ENCODE measurements around the gene CHST13. TPM values are rescaled to one million over a fixed set of nuclear protein-coding genes. Genes with fewer than 3 reads are reported as not detected.

Gene CHST13
- total and polyA plus RNA-seq, 3 experiments from 2014 or later = 0.24 to 0.31 TPM; not detected in 1

DNA sequence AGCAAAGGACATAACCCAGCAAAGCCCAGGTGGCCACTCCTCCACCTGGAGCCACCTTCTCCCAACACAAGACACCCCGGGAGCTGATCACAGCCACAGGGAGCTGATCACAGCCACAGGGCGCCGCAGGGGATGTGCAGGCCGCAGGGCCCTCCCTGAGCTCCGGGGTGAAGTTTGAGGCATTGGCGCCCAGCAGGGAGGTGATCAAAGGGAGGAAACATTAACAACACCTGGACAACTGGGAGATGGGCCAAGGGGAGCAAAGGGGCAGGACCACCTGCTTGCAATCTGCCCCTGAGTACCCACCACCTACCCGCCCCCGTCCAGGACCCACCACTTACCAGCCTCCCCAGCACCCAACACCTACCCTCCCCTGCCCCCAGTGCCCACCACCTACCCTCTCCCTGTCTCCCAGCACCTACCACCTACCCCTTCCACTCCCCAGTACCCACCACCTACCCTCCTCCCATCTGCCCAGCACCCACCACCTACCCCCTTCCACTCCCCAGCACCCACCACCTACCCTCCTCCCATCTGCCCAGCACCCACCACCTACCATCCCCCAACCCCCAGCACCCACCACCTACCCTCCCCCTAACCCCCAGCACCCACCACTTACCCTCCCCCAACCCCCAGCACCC lies 8.8 kb upstream of the CHST13 start:
- H3K27me3 Mint-ChIP-seq = peaks cover 0 to 2% of the 10 kb centered on the region in 2 donors
- no peaks in the 10 kb centered on the region for H3K36me3 Mint-ChIP-seq
- H3K4me3 ChIP-seq (ENCODE audit: low read length) = no peak overlapping the region
- ChIA-PET POLR2A (no interaction called here), CTCF (no interaction called here)
- DNase-seq = peak in 1 of 5 donors; percentile 29
- H3K4me3 Mint-ChIP-seq = no peak overlapping the region
- no peaks in the 10 kb centered on the region for H3K4me1 ChIP-seq (ENCODE audit: insufficient read depth, low read length)
- H3K27ac ChIP-seq (ENCODE audit: low read depth, low read length) = no peak overlapping the region
- no peaks in the 10 kb centered on the region for H3K4me1 Mint-ChIP-seq
- H3K27ac Mint-ChIP-seq = no peak overlapping the region
- H3K36me3 ChIP-seq (ENCODE audit: insufficient read depth, low read length) = no peaks in the 10 kb centered on the region
- H3K9me3 ChIP-seq (ENCODE audit: low read length) = no peaks in the 10 kb centered on the region
- H3K9me3 Mint-ChIP-seq = no peaks in the 10 kb centered on the region
- no peaks in the 10 kb centered on the region for H3K27me3 ChIP-seq (ENCODE audit: insufficient read depth, low read length, poor library complexity, severe bottlenecking)

DNA sequence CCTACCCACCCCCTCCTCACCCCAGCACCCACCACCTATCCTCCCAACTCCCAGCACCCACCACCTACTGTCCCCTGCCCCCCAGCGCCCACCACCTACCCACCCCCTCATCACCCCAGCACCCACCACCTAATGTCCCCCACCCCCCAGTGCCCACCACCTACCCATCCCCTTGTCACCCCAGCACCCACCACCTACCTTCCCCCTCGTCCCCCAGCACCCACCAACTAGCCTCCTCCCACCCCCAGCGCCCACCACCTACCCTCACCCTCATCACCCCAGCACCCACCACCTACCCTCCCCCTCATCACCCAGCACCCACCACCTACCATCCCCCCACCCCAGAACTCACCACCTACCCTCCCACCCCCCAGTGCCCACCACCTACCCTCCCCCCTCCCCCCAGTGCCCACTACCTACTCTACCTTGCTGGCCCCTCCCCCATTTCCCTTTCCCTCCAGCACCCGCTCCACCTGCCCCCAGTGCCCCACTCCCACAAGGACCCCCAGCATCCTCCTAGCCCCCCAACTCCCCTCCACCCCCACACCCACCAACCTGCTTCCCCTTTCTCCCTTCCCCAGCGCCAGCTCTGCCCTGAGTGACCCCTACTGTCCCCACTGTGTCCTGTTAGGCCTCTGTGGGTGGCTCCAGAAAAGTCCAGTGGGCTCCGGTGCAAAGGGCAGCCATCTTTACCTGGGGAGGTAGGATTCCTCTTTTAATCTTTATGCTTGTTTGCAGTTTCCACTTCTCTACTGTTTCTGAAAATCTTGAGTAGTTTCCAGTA lies 7.6 kb upstream of the CHST13 start:
- H3K27ac ChIP-seq (ENCODE audit: low read depth, low read length) = no peak overlapping the region
- peak in 1 of 5 donors; percentile 26 for DNase-seq
- no peak overlapping the region for H3K27ac Mint-ChIP-seq
- H3K27me3 ChIP-seq (ENCODE audit: insufficient read depth, low read length, poor library complexity, severe bottlenecking) = no peaks in the 10 kb centered on the region
- no peaks in the 10 kb centered on the region for H3K9me3 Mint-ChIP-seq
- no peaks in the 10 kb centered on the region for H3K4me1 ChIP-seq (ENCODE audit: insufficient read depth, low read length)
- H3K9me3 ChIP-seq (ENCODE audit: low read length) = no peaks in the 10 kb centered on the region
- no peaks in the 10 kb centered on the region for H3K36me3 ChIP-seq (ENCODE audit: insufficient read depth, low read length)
- no peaks in the 10 kb centered on the region for H3K36me3 Mint-ChIP-seq
- no peak overlapping the region for H3K4me3 Mint-ChIP-seq
- no peaks in the 10 kb centered on the region for H3K4me1 Mint-ChIP-seq
- no peak overlapping the region for H3K4me3 ChIP-seq (ENCODE audit: low read length)
- ChIA-PET CTCF (no interaction called here), POLR2A (no interaction called here)
- H3K27me3 Mint-ChIP-seq = peaks cover 0 to 2% of the 10 kb centered on the region in 2 donors

DNA sequence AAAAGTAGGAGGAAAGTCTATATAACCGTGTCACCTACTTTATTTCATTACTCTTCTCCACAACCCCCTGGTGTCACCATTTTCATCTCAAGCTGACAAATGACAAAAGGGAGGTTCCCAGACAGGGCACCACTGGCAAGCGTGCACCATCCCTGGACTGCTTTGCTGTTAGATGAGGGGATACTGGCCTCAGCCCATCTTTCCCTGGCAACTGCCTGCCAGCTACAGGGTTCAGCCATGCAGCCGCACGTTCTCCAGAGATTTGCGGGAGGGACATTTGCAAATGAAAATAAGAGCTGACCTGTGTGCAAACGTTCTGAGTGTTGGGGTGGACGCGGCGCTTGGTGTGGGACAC lies 7.0 kb upstream of the CHST13 start:
- DNase-seq = peak in 1 of 5 donors; percentile 13
- Mint-ChIP-seq H3K9me3 (no peaks in the 10 kb centered on the region), H3K4me3 (no peak overlapping the region), H3K27me3 (peaks cover 0 to 2% of the 10 kb centered on the region in 2 donors), H3K27ac (no peak overlapping the region), H3K36me3 (no peaks in the 10 kb centered on the region), H3K4me1 (no peaks in the 10 kb centered on the region)
- no peaks in the 10 kb centered on the region for H3K27me3 ChIP-seq (ENCODE audit: insufficient read depth, low read length, poor library complexity, severe bottlenecking)
- H3K9me3 ChIP-seq (ENCODE audit: low read length) = no peaks in the 10 kb centered on the region
- no peaks in the 10 kb centered on the region for H3K36me3 ChIP-seq (ENCODE audit: insufficient read depth, low read length)
- H3K4me1 ChIP-seq (ENCODE audit: insufficient read depth, low read length) = no peaks in the 10 kb centered on the region
- H3K4me3 ChIP-seq (ENCODE audit: low read length) = no peak overlapping the region
- ChIA-PET CTCF (no interaction called here), POLR2A (no interaction called here)
- H3K27ac ChIP-seq (ENCODE audit: low read depth, low read length) = no peak overlapping the region

DNA sequence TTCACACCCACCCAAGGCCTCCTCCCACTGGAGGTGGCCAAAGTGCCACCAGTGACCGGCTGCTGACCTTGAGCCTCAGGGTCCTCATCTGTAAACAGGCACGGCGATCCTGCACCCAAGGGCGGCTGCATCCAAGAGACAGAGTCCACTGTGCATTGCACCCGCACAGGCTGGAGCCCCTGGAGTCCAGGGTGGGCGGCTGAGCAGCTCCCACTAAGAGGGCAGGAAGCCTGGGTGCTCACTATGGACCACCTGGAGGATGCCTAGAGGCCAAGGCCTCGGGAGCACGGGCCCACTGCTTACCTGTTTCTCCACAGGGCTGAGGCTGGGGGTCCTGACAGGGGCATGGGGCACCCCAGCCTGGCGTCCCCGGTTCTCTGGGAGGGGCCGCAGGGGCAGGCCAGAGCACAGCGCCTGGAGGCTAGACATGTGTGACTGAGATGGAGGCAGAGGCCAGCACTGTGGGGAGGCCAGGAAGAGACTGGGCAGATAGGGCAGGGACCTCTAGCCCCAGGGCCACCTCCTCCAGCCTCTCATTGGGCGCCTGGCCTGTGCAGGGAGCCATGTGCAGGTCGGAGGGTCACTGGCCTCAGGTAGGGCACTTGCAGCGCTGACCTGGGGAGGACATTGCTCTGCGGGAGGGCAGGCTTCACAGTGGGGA lies 6.5 kb upstream of the CHST13 start, which contains the start of gene UROC1:
Gene UROC1, minus strand, starts transcription at position 483 of the 661 bp plus-strand sequence. Its CDS starts 54 bp downstream, at position 429.
- H3K27me3 ChIP-seq (ENCODE audit: insufficient read depth, low read length, poor library complexity, severe bottlenecking) = peaks cover 2% of the 10 kb centered on the region
- H3K27ac ChIP-seq (ENCODE audit: low read depth, low read length) = no peak within 1 kb of the TSS
- no peak within 1 kb of the TSS for H3K27ac Mint-ChIP-seq
- no peaks in the 10 kb centered on the region for H3K36me3 ChIP-seq (ENCODE audit: insufficient read depth, low read length)
- H3K4me1 Mint-ChIP-seq = peaks cover 0 to 2% (median 0%) of the 10 kb centered on the region in 3 donors
- no peak within 1 kb of the TSS for H3K4me3 Mint-ChIP-seq
- DNase-seq = peak in 1 of 5 donors; percentile 23
- CTCF ChIA-PET = no interaction called here
- no peaks in the 10 kb centered on the region for H3K9me3 ChIP-seq (ENCODE audit: low read length)
- no peak within 1 kb of the TSS for H3K4me3 ChIP-seq (ENCODE audit: low read length)
- H3K9me3 Mint-ChIP-seq = no peaks in the 10 kb centered on the region
- POLR2A ChIA-PET = no interaction called here
- peaks cover 2 to 7% of the 10 kb centered on the region in 2 donors for H3K27me3 Mint-ChIP-seq
- H3K4me1 ChIP-seq (ENCODE audit: insufficient read depth, low read length) = no peaks in the 10 kb centered on the region
- H3K36me3 Mint-ChIP-seq = no peaks in the 10 kb centered on the region

DNA sequence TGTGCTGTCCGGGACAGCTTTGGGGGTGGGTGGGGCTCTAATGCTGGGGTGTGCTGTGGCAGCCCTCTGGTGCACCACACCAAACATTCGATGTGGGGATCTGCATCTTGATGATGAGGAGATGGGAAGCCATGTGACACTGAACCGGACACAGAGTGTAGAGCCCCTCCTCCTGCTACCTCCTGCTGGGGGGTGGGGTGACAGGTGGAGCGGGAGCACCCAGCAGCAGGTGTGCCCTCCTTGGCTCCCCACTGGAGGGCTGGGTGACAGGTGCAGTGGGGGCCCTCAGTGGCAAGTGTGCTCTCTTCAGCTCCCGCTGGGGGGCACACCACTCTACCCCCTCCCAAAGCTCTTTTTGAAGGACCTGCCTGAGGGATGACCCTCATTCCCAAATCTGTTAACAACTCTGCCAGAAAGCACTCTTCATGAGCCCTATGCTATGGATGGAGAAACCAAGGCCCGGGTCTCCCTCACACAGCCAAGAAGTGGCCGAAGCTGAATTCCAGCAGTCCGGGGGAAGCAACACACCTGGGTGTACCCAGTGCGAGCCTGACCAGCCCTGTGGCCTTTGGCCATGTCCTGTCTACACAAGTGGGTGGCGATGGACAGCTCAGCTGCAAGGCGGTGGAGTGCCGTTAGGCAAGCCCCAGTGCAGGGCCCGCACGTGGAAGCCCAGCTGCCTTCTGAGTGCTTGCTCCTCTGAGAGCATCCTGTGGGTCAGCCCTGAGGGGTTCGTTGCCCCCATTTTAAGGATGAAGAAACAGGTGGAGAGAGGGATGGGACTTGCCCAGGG lies 5.8 kb upstream of the CHST13 start:
- no peak overlapping the region for H3K27ac ChIP-seq (ENCODE audit: low read depth, low read length)
- no peaks in the 10 kb centered on the region for H3K9me3 ChIP-seq (ENCODE audit: low read length)
- Mint-ChIP-seq H3K4me1 (peaks cover 0 to 2% (median 0%) of the 10 kb centered on the region in 3 donors), H3K27ac (no peak overlapping the region), H3K27me3 (peaks cover 4 to 14% of the 10 kb centered on the region in 2 donors), H3K36me3 (no peaks in the 10 kb centered on the region), H3K9me3 (no peaks in the 10 kb centered on the region), H3K4me3 (no peak overlapping the region)
- H3K36me3 ChIP-seq (ENCODE audit: insufficient read depth, low read length) = no peaks in the 10 kb centered on the region
- no peaks in the 10 kb centered on the region for H3K4me1 ChIP-seq (ENCODE audit: insufficient read depth, low read length)
- DNase-seq = peak in 1 of 5 donors; percentile 23
- POLR2A ChIA-PET = no interaction called here
- peaks cover 3% of the 10 kb centered on the region for H3K27me3 ChIP-seq (ENCODE audit: insufficient read depth, low read length, poor library complexity, severe bottlenecking)
- CTCF ChIA-PET = interaction anchor here (1.1 kb wide), 1 partner anchor 22 kb away, joined by 4 read pairs; no protein-coding TSS in a partner anchor
- H3K4me3 ChIP-seq (ENCODE audit: low read length) = no peak overlapping the region

DNA sequence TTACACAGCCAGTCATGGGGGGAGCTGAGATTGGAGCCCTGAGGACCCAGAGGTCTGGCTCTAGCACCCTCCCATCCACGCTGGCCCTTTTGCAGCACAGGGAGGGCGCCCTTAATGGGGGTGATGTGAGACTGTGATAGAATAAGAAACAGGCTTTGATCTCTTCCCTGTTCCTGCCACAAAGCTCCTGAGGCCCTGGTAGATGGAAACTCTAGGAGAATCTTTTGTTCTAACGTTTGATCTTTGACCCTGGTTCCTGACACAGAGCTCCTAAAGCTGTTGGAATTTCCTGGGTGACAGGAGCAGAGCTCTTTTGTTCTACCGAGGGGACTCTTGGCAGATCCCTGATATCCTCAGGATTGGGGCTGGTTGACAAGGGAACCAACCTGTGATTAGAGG lies 5.2 kb upstream of the CHST13 start:
- H3K27ac ChIP-seq (ENCODE audit: low read depth, low read length) = no peak overlapping the region
- H3K36me3 Mint-ChIP-seq = no peaks in the 10 kb centered on the region
- ChIA-PET CTCF (interaction anchor here (1.1 kb wide), 1 partner anchor 22 kb away, joined by 4 read pairs; no protein-coding TSS in a partner anchor), POLR2A (no interaction called here)
- no peak for DNase-seq
- no peak overlapping the region for H3K4me3 ChIP-seq (ENCODE audit: low read length)
- H3K27me3 ChIP-seq (ENCODE audit: insufficient read depth, low read length, poor library complexity, severe bottlenecking) = peaks cover 3% of the 10 kb centered on the region
- H3K4me1 ChIP-seq (ENCODE audit: insufficient read depth, low read length) = no peaks in the 10 kb centered on the region
- no peak overlapping the region for H3K4me3 Mint-ChIP-seq
- H3K4me1 Mint-ChIP-seq = peaks cover 0 to 2% (median 0%) of the 10 kb centered on the region in 3 donors
- no peaks in the 10 kb centered on the region for H3K36me3 ChIP-seq (ENCODE audit: insufficient read depth, low read length)
- no peak overlapping the region for H3K27ac Mint-ChIP-seq
- H3K27me3 Mint-ChIP-seq = peaks cover 6 to 16% of the 10 kb centered on the region in 2 donors
- no peaks in the 10 kb centered on the region for H3K9me3 ChIP-seq (ENCODE audit: low read length)
- H3K9me3 Mint-ChIP-seq = no peaks in the 10 kb centered on the region

DNA sequence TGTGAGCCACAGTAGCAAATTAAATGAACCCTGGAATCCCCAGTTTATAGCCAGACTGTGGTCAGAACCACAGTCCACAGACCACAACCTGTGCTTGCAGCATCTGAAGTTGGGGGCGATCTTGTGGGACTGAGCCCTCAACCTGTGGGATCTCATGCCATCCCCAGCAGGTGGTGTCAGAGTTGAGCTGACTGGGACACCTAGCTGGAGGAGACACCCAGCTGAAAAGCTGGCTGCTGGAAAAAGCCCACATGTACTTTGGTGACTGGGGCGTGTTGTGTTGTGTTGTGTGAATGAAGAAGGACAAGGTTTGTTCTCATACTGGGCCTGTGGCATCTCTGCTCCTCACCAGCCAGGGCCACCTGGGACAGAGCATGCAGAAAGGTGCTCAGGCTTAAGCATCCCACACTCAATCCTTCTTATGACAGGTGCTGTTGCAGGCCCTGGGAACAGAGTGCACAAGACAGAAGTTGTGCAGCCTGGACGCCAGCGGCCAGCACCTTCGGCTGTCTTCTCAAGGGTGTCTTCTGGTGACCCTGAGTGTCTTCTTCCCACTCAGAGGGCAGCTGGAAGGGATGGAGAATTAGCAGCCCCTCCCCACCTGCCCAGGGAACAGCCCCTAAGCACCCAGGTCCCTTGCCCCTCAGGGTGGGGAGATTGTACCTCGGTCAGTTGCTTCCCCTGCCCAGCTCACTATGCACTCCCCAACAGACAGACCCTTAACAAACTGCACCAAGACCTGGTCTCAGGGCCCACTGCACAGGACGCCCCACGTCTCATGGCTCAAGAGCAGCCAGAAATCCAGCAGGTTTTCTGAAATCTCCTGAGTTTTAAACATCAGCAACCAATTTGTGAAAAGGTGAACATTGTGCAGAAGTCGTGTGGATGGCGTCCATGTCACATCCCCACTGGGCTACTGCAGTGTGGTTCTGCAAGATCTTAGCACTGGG lies 4.2 kb upstream of the CHST13 start:
- peaks cover 0 to 2% (median 0%) of the 10 kb centered on the region in 3 donors for H3K4me1 Mint-ChIP-seq
- H3K36me3 ChIP-seq (ENCODE audit: insufficient read depth, low read length) = no peaks in the 10 kb centered on the region
- no peaks in the 10 kb centered on the region for H3K4me1 ChIP-seq (ENCODE audit: insufficient read depth, low read length)
- POLR2A ChIA-PET = no interaction called here
- no peak overlapping the region for H3K27ac ChIP-seq (ENCODE audit: low read depth, low read length)
- no peaks in the 10 kb centered on the region for H3K36me3 Mint-ChIP-seq
- no peak overlapping the region for H3K4me3 Mint-ChIP-seq
- no peak overlapping the region for H3K4me3 ChIP-seq (ENCODE audit: low read length)
- H3K27me3 ChIP-seq (ENCODE audit: insufficient read depth, low read length, poor library complexity, severe bottlenecking) = peaks cover 3% of the 10 kb centered on the region
- DNase-seq = peak in 1 of 5 donors; percentile 26
- CTCF ChIA-PET = interaction anchor here (1.9 kb wide), 1 partner anchor 1027 kb away, joined by 4 read pairs; no protein-coding TSS in a partner anchor
- no peaks in the 10 kb centered on the region for H3K9me3 Mint-ChIP-seq
- H3K9me3 ChIP-seq (ENCODE audit: low read length) = no peaks in the 10 kb centered on the region
- H3K27me3 Mint-ChIP-seq = peaks cover 8 to 19% of the 10 kb centered on the region in 2 donors
- H3K27ac Mint-ChIP-seq = no peak overlapping the region

All from CD8-positive, alpha-beta memory T cell (primary cell).